ENCODE data around the gene IRAK3.
A peak's percentile ranks its signal among the peaks of the same experiment; 100 is the strongest.
"Not testable (repeated sequence)": the region's sequence is repeated elsewhere in the genome, so short reads cannot be mapped to it uniquely, and the experiment has no call there.

IRAK3 gene

GRCh38 chr12:66269142-66269541 lies 80.1 kb downstream of the IRAK3 start:
- no peak for DNase-seq

- peak; percentile 56 for DNase-seq
These were observed 80.9 kb downstream of the IRAK3 start for GRCh38 chr12:66269757-66270383.

GRCh38 chr12:66270613-66271012 lies 81.6 kb downstream of the IRAK3 start:
- DNase-seq, result no peak

GRCh38 chr12:66272650-66273049 lies 83.6 kb downstream of the IRAK3 start:
- DNase-seq, result no peak

GRCh38 chr12:66273147-66273546 lies 84.1 kb downstream of the IRAK3 start:
- DNase-seq, result no peak

- no peak for DNase-seq
These were observed 86.0 kb downstream of the IRAK3 start for GRCh38 chr12:66275040-66275439.

- DNase-seq, result no peak
These were observed 90.2 kb downstream of the IRAK3 start for GRCh38 chr12:66279123-66279712.

- DNase-seq, result no peak
These were observed 91.5 kb downstream of the IRAK3 start for GRCh38 chr12:66280561-66280960.

- no peak for DNase-seq
These were observed 93.2 kb downstream of the IRAK3 start for GRCh38 chr12:66282244-66282643.

- DNase-seq, result no peak
These were observed 98.3 kb downstream of the IRAK3 start for GRCh38 chr12:66287275-66287674.

- DNase-seq, result no peak
These were observed 99.1 kb downstream of the IRAK3 start for GRCh38 chr12:66288121-66288520.

- no peak for DNase-seq
These were observed 100.5 kb downstream of the IRAK3 start for GRCh38 chr12:66289485-66289884.

- no peak for DNase-seq
These were observed 101.7 kb downstream of the IRAK3 start for GRCh38 chr12:66290716-66291200.

- no peak for DNase-seq
These were observed 107.2 kb downstream of the IRAK3 start for GRCh38 chr12:66296176-66296683.

- DNase-seq, result no peak
These were observed 108.1 kb downstream of the IRAK3 start for GRCh38 chr12:66297080-66297479.

- no peak for DNase-seq
These were observed 108.9 kb downstream of the IRAK3 start for GRCh38 chr12:66297923-66298322.

GRCh38 chr12:66301944-66302826 lies 113.2 kb downstream of the IRAK3 start, which contains the start of gene HELB:
HELB (plus strand) TSS chr12:66302493; CDS start chr12:66302604, 111 bp downstream.
- peak; percentile 93 for DNase-seq

GRCh38 chr12:66302827-66303169 lies 113.8 kb downstream of the IRAK3 start:
- DNase-seq, result no peak

GRCh38 chr12:66303316-66303804 lies 114.3 kb downstream of the IRAK3 start:
- not testable (repeated sequence) for DNase-seq
